SJSA1 (cell line): ENCODE measurements around the gene BIRC5. TPM values are rescaled to one million over a fixed set of nuclear protein-coding genes. Genes with fewer than 3 reads are reported as not detected.

Experiments used
- DNase-seq, 2 experiments: peaks; one replicate each; pipeline ENCODE4 v3.0.0-alpha.2; 2015 to 2020; ENCODE audit warnings: low spot score in 2 of 2, low read depth in 1 of 2
- H3K27ac ChIP-seq: fragments of 250-450 bp; sonication (Bioruptor Pico); 2 replicates; pipeline ENCODE4 v1.5.1; 2020; ENCODE audit warnings: mild to moderate bottlenecking, moderate library complexity
- H3K27me3 ChIP-seq: fragments of 250-450 bp; sonication (Bioruptor Pico); replicated peaks from 2 replicates; pipeline ENCODE4 v1.5.1; 2020; ENCODE audit warnings: mild to moderate bottlenecking, moderate library complexity
- H3K36me3 ChIP-seq: fragments of 250-450 bp; sonication (Bioruptor Pico); 2 replicates; pipeline ENCODE4 v1.5.1; 2020; ENCODE audit warnings: mild to moderate bottlenecking
- H3K4me1 ChIP-seq: fragments of 250-450 bp; sonication (Bioruptor Pico); replicated peaks from 2 replicates; pipeline ENCODE4 v1.6.1; 2021; ENCODE audit warnings: mild to moderate bottlenecking
- H3K4me3 ChIP-seq: fragments of 250-450 bp; sonication (Bioruptor Pico); 2 replicates; pipeline ENCODE4 v1.5.1; 2020; ENCODE audit warnings: mild to moderate bottlenecking
- H3K9me3 ChIP-seq: fragments of 250-450 bp; sonication (Bioruptor Pico); replicated peaks from 2 replicates; pipeline ENCODE4 v1.5.1; 2020; ENCODE audit warnings: mild to moderate bottlenecking
- total RNA-seq: library from RNA; depleted of rRNA; stranded (reverse); fragments of >200 nt; shearing (Covaris generic); gene quantifications from 2 replicates; pipeline ENCODE4 v1.2.3, GENCODE V29; 2014

BIRC5 gene
- total RNA-seq, 1 experiment from 2014 or later: 301 TPM

GRCh38 chr17:78224231-78225087 is 10.4 kb downstream of the BIRC5 start:
- Histone ChIP-seq H3K27ac (no peak overlapping the region), H3K27me3 (no peaks in the 10 kb centered on the region), H3K4me3 (no peak overlapping the region), H3K9me3 (no peaks in the 10 kb centered on the region), H3K4me1 (no peaks in the 10 kb centered on the region), H3K36me3 (peaks cover 62% of the 10 kb centered on the region)
- no peak for DNase-seq

- no peak overlapping the region for H3K27ac ChIP-seq
- peaks cover 5% of the 10 kb centered on the region for H3K27me3 ChIP-seq
- H3K36me3 ChIP-seq: peaks cover 53% of the 10 kb centered on the region
- H3K4me3 ChIP-seq: no peak overlapping the region
- H3K4me1 ChIP-seq: no peaks in the 10 kb centered on the region
- H3K9me3 ChIP-seq: no peaks in the 10 kb centered on the region
- no peak for DNase-seq
Observed at GRCh38 chr17:78225088-78225865, 11.2 kb downstream of the BIRC5 start.

GRCh38 chr17:78226055-78226758 is 12.2 kb downstream of the BIRC5 start:
- peaks cover 44% of the 10 kb centered on the region for H3K36me3 ChIP-seq
- H3K4me1 ChIP-seq: no peaks in the 10 kb centered on the region
- no peaks in the 10 kb centered on the region for H3K9me3 ChIP-seq
- no peak for DNase-seq
- H3K27me3 ChIP-seq: peaks cover 14% of the 10 kb centered on the region
- no peak overlapping the region for H3K4me3 ChIP-seq
- H3K27ac ChIP-seq: no peak overlapping the region

- no peak for DNase-seq
- Histone ChIP-seq H3K4me3 (no peak overlapping the region), H3K4me1 (no peaks in the 10 kb centered on the region), H3K27me3 (peaks cover 19% of the 10 kb centered on the region), H3K27ac (no peak overlapping the region), H3K36me3 (peaks cover 37% of the 10 kb centered on the region), H3K9me3 (no peaks in the 10 kb centered on the region)
Observed at GRCh38 chr17:78226759-78227454, 12.9 kb downstream of the BIRC5 start.

GRCh38 chr17:78227455-78227916 is 13.4 kb downstream of the BIRC5 start:
- no peaks in the 10 kb centered on the region for H3K9me3 ChIP-seq
- no peak overlapping the region for H3K27ac ChIP-seq
- H3K27me3 ChIP-seq: peaks cover 25% of the 10 kb centered on the region
- H3K4me3 ChIP-seq: no peak overlapping the region
- no peak for DNase-seq
- no peaks in the 10 kb centered on the region; the same call in 1 of the 2 replicates for H3K4me1 ChIP-seq
- peaks cover 33% of the 10 kb centered on the region for H3K36me3 ChIP-seq

GRCh38 chr17:78228176-78228575 is 14.1 kb downstream of the BIRC5 start:
- no peaks in the 10 kb centered on the region for H3K9me3 ChIP-seq
- H3K27me3 ChIP-seq: peaks cover 32% of the 10 kb centered on the region
- no peak overlapping the region for H3K4me3 ChIP-seq
- H3K27ac ChIP-seq: no peak overlapping the region
- no peaks in the 10 kb centered on the region; the same call in 1 of the 2 replicates for H3K4me1 ChIP-seq
- peaks cover 26% of the 10 kb centered on the region for H3K36me3 ChIP-seq
- no peak for DNase-seq

GRCh38 chr17:78230252-78230962 is 16.4 kb downstream of the BIRC5 start:
- H3K27me3 ChIP-seq: peaks cover 33% of the 10 kb centered on the region
- H3K4me3 ChIP-seq: no peak overlapping the region
- no peaks in the 10 kb centered on the region; the same call in 1 of the 2 replicates for H3K4me1 ChIP-seq
- H3K27ac ChIP-seq: no peak overlapping the region
- no peak for DNase-seq
- peaks cover 4% of the 10 kb centered on the region for H3K36me3 ChIP-seq
- no peaks in the 10 kb centered on the region for H3K9me3 ChIP-seq

- no peaks in the 10 kb centered on the region; the same call in 1 of the 2 replicates for H3K4me1 ChIP-seq
- H3K4me3 ChIP-seq: no peak within 1 kb of the TSS
- DNase-seq: no peak
- H3K27ac ChIP-seq: no peak within 1 kb of the TSS
- no peaks in the 10 kb centered on the region for H3K9me3 ChIP-seq
- H3K36me3 ChIP-seq: no peaks in the 10 kb centered on the region
- peaks cover 33% of the 10 kb centered on the region for H3K27me3 ChIP-seq
Observed at GRCh38 chr17:78230996-78231935, 17.2 kb downstream of the BIRC5 start, which contains the start of gene TMEM235. TSS of gene TMEM235 (plus strand) at chr17:78231631. CDS start at chr17:78232024, 393 bp downstream.

- no peak for DNase-seq
- Histone ChIP-seq H3K4me1 (no peaks in the 10 kb centered on the region; the same call in 1 of the 2 replicates), H3K27me3 (peaks cover 33% of the 10 kb centered on the region), H3K27ac (no peak overlapping the region), H3K4me3 (no peak overlapping the region), H3K36me3 (no peaks in the 10 kb centered on the region), H3K9me3 (no peaks in the 10 kb centered on the region)
Observed at GRCh38 chr17:78231991-78232858, 18.2 kb downstream of the BIRC5 start.

- Histone ChIP-seq H3K9me3 (no peaks in the 10 kb centered on the region), H3K4me1 (no peaks in the 10 kb centered on the region; the same call in 1 of the 2 replicates), H3K27me3 (peaks cover 33% of the 10 kb centered on the region), H3K4me3 (no peak overlapping the region), H3K36me3 (no peaks in the 10 kb centered on the region), H3K27ac (no peak overlapping the region)
- no peak for DNase-seq
Observed at GRCh38 chr17:78232859-78233173, 18.8 kb downstream of the BIRC5 start.

GRCh38 chr17:78233678-78234077 is 19.6 kb downstream of the BIRC5 start:
- H3K9me3 ChIP-seq: no peaks in the 10 kb centered on the region
- H3K36me3 ChIP-seq: no peaks in the 10 kb centered on the region
- H3K27ac ChIP-seq: no peak overlapping the region
- peaks cover 33% of the 10 kb centered on the region for H3K27me3 ChIP-seq
- no peak for DNase-seq
- no peaks in the 10 kb centered on the region; the same call in 1 of the 2 replicates for H3K4me1 ChIP-seq
- no peak overlapping the region for H3K4me3 ChIP-seq
